GM19463 (cell line): ENCODE measurements around the gene CD1B.
"Not testable (repeated sequence)": the region's sequence is repeated elsewhere in the genome, so short reads cannot be mapped to it uniquely, and the experiment has no call there.

Experiments used
- ATAC-seq: cut with Tn5 transposase; IDR thresholded peaks from one replicate; pipeline ENCODE4 v1.9.1; 2021; ENCODE audit warnings: mild to moderate bottlenecking, moderate library complexity; ENCODE audit not compliant: unreplicated experiment

Gene CD1B

DNA sequence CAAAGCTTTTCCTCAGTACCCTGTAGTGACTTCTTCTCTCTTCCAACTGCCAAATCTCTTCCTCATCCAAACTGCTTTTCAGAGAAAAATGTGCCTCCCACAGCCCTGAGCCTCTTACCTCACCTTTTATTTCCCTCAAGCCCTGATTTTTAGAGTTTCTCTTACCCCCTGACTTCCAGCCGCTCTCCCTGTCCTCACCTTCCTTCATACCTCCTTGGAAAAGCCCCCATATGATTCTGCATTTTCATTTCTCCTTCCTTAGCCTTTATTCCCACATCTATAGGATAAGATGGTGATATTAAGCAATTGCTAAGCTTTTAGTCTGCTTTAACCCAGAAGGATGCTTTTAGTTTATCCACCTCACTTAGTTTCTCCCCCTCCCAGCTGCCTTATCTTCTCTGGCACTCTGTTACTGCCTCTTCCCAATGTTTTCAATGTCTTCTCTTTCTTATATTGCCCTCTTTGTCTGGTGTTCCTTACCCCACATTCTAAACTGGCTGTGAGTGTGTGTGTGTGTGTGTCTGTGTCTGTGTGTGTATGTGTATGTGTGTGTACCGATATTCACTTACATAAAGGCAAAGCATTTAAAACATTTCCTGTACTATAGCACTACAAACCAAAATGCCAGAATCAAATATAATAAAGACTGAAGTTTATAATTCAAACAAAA is at the start of gene CD1B:
TSS of gene CD1B (minus strand) at position 51 of the 670 bp plus-strand sequence. CDS start 108 bp downstream, outside the sequence.
- no peak for ATAC-seq

DNA sequence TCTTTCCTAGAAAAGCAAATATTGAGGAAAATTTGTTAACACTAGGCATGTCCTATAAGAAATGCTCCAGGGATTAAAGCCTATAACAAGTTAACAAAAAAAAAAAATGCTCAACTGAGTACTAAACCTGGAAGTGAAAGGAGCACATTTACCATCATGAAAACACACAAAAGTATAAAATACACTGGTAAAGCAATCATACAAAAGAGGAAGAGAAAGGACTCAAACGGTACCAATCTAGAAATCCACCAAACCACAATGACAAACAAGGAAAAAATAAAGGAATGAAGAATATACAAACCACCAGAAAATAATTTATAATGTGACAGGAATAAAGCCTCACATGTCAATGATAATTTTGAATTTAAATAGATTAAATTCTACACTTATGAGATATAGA is 43.5 kb upstream of the CD1B start:
- ATAC-seq: no peak

DNA sequence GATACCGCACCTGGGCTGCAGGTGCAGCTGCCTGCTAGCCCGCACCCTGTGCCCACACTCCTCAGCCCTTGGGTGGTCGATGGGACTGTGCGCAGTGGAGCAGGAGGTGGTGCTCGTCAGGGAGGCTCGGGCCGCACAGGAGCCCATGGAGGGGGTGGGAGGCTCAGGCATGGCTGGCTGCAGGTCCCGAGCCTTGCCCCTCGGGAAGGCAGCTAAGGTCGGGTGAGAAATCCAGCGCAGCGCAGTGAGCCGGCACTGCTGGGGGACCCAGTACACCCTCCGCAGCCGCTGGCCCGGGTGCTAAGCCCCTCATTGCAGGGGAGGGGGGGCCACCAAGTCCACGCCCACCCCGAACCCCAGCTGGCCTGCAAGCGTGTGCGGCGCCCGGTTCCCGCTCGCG is 42.8 kb upstream of the CD1B start:
- not testable (repeated sequence) for ATAC-seq

DNA sequence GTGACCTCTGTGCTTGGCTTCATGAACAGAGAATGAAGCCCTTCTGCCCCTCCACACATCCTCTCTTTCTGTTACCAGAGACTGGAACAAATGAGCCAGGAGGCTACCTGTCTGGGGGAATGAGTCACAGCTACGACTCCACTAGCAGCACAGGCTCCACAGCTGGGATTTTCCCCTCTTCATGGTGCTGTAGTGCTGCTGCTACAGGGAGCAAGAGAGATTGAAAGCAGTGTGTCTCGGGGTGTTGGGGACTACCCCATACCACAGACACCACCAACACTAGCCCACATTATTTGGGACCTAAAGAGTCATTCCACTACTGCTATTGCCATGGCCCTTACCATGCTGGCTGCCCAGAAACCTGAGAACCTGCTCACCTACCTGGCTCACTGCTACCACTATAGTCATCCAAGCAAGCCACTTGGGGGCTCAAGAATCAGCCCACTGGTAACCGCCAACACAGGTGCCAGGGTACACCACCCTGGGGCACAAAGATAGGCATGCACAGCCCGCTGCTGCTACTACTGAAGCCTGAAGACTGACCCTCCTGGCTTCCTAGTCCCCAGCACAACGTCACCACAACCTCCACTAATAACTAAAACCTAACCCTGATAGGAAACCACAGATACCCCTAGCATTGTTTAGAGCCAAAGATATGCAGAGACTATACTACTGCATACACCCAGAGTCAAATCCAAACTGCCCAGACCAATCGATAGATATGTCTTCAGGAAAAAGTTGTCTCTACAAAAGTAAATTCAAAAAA is 40.0 kb upstream of the CD1B start:
- ATAC-seq: peak; percentile 96

DNA sequence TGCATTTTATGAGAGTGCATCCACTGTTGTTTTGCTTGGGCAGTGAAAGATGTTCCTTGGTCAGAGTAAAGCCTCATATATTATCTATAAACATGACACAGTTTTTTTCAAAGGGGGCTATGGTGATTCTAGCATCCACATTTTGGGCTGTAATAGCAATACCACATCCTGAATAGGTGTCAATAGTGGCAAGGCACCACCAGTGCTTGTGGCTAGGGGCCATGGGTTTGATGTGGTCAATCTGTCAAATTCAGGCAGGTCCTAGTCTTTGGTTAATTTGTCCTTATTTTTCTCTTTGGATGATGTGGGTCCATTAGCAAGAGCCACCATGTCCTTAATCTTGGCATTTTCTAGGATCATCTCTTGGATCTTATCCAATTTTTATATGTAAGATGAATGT is 35.5 kb upstream of the CD1B start:
- ATAC-seq: no peak

DNA sequence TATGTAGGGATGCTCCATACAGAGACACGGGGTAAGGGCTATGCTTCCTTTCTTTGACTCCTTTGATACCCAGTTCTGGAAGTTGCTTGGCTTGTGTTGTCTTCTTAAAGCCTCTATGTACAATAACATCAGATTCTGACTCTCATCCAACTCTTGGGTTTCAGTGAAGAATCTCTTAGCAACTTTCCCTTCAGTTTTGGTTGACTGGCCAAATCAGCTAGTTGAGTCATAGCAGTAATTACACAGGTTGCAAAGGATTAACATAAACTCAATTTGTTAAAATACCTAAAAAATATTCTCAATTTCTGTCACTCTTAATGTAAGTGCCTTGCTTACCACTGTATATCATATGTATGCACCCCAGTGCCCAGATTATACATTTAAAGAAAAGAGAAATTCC is 31.6 kb upstream of the CD1B start:
- no peak for ATAC-seq

DNA sequence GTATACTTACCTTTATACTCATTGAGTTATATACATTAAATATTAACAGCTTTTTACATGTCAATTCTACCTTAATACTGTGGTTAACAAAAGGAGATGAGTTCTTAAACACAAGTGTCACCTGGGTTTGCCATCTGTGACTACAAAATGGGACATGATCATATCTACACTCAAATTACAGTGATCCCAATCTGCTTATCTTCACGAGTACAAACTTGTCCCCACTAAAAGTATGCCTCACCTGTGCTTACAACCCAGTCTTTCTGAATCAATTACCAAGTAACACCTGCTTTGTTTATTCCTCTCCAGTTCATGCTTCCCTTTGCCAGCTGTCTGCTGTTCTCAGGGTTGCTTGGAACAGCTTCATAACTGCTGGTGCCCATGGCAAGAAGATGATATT is 31.2 kb upstream of the CD1B start:
- ATAC-seq: no peak

DNA sequence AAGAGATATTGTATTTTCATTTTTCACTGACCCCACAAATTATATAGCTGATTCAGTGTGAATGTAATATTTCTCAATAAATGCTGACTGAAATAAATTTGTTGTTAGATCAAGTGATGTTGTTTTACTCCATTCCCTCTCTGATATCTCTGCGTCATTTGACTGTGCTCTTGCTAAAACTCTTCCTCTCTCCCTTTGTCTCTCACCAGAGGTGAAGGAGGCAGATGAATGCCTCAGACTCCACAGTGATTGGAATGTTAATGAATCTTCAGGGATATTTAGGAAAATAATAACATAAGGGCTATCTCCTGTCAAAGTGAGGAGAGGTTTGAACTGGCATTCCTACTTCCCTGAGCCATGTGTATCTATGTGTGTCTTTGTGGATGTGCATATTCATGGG is 26.1 kb upstream of the CD1B start:
- no peak for ATAC-seq

DNA sequence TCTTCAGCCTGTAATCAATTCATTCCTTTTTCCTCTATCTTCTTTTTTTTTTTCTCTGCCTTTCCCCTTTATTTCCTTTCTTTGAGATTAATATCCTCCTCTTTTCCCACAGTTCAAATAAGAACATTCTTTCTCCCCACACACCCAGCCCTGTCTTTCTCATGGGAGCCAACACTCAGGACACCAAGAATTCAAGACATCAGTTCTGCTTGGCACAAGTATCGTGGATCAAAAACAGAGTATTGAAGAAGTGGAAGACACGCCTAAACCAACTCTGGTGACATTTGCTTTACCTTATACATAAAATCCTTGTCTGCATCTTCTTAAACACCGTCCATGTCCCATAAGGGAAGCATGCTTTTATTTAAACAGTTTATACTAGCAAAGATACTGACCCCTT is 25.3 kb upstream of the CD1B start:
- no peak for ATAC-seq

DNA sequence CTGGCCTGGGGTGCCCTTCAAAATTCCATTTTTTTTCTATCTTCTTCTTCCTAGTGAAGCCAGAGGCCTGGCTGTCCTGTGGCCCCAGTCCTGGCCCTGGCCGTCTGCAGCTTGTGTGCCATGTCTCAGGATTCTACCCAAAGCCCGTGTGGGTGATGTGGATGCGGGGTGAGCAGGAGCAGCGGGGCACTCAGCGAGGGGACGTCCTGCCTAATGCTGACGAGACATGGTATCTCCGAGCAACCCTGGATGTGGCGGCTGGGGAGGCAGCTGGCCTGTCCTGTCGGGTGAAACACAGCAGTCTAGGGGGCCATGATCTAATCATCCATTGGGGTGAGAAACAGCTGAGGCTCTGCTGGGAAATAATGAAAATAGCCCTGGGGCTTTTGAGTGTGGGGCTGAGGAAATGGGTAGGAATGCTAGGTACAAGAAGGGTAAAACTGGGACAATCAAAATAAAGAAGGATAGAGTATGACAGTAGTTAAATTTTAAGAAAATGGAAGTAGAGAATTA is 24.5 kb upstream of the CD1B start:
- ATAC-seq: no peak

DNA sequence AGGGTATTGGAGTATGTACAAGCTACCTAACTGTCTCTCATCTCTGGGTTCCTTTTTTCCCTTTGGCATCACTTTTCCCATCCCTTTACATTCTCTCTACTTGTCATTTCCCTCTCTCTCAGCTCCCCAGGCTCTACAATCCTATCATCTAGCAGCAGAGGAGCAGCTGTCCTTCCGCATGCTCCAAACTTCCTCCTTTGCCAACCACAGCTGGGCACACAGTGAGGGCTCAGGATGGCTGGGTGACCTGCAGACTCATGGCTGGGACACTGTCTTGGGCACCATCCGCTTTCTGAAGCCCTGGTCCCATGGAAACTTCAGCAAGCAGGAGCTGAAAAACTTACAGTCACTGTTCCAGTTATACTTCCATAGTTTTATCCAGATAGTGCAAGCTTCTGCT is 22.9 kb upstream of the CD1B start:
- ATAC-seq: no peak

DNA sequence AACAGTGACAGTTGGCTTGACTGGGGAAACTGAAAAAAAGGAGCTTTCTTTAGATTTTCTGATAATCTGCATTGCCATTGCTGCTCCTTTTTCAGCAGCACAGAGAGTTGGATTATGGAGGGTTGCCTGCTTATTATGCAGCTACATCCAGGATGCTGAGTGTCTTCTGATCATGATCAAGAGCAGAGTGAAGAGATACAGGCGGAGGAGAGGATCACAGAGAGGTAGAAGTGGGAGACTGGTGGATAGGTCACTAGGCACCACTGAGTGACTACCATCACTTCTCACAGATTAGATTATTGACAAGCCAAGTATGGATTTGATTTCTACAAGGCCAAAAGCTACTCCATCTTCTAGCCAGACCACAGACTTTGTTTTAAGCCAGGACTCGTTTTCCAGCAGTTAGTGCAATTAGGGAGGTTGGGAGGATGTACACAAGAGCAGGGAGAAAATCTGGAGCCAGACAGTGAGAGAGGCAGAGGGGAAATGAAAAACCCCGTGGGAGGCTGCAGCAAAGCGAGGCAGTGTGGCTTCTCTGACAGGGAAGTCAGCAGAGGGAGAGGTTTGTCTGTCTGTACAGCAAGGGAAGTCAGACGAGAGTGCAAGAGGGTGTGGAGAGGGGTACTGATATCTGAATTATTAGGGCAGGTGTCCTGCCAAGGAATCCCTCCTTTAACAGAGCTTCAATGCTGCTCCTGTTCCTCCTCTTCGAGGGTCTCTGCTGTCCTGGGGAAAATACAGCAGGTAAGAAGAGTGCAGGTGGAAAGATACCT is 22.2 kb upstream of the CD1B start, which contains the start of gene CD1E:
TSS of gene CD1E (plus strand) at position 592 of the 773 bp plus-strand sequence. CDS start at position 687, 95 bp downstream.
- no peak for ATAC-seq

DNA sequence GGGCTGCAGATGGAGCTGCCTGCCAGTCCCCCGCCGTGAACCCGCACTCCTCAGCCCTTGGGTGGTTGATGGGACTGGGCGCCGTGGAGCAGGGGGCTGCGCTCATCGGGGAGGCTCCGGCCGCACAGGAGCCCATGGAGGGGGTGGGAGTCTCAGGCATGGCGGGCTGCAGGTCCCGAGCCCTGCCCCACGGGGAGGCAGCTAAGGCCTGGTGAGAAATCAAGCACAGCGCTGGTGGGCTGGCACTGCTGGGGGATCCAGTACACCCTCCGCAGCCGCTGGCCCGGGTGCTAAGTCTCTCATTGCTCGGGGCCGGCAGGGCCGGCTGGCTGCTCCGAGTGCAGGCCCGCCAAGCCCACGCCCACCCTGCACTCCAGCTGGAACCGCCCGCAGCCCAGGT is 17.6 kb upstream of the CD1B start:
- ATAC-seq: not testable (repeated sequence)

DNA sequence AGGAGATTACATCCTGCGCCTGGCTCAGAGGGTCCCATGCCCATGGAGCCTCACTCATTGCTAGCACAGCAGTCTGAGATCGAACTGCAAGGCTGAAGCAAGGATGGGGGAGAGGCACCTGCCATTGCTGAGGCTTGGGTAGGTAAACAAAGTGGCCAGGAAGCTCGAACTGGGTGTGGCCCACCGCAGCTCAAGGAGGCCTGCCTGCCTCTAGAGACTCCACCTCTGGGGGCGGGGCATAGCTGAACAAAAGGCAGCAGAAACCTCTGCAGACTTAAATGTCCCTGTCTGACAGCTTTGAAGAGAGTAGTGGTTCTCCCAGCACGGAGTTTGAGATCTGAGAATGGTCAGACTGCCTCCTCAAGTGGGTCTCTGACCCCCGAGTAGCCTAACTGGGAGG is 5.1 kb upstream of the CD1B start:
- not testable (repeated sequence) for ATAC-seq

DNA sequence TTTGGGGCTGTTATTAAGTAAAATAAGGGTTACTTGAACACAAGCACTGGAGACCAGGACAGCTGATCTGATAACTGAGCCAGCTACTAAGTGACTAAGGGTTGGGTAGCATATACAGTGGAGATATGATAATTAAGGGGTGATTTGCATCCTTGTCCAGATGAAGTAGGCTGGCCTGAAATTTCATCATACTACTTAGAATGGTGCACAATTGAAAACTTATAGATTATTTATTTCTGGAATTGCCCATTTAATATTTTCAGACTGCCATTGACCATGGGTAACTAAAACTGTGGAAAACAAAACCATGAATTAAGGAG is 3.8 kb upstream of the CD1B start:
- ATAC-seq: no peak

DNA sequence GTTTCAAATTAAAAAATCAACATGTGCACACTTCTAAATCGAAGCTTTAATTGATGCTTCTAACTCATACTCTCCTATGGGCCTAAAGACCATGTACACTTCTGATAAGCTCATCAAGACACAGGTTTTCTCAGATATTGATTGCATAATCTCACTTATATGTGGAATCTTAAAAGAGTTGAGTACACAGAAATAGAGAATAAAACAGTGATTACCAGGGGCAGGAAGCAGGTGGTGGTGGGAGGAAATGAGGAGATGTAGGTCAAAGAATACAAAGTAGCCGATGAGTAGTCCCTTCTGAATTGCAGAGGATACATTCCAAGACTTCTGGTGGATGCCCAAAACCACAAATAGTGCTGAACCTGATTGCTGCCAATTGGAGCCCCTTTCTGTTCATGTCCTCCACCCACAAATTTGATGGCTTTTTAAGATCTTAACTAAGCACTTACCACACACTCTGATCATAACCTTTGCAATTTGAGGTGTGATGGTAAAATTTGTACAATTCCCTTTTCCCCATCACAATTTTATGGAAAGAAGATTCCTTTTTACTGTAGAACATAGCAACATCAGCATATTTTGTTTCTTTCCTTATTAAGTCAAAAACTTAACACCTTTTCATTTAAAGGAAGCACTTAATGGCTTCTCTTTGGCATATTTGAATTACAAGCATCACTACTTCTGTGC is 3.3 kb upstream of the CD1B start:
- ATAC-seq: no peak

DNA sequence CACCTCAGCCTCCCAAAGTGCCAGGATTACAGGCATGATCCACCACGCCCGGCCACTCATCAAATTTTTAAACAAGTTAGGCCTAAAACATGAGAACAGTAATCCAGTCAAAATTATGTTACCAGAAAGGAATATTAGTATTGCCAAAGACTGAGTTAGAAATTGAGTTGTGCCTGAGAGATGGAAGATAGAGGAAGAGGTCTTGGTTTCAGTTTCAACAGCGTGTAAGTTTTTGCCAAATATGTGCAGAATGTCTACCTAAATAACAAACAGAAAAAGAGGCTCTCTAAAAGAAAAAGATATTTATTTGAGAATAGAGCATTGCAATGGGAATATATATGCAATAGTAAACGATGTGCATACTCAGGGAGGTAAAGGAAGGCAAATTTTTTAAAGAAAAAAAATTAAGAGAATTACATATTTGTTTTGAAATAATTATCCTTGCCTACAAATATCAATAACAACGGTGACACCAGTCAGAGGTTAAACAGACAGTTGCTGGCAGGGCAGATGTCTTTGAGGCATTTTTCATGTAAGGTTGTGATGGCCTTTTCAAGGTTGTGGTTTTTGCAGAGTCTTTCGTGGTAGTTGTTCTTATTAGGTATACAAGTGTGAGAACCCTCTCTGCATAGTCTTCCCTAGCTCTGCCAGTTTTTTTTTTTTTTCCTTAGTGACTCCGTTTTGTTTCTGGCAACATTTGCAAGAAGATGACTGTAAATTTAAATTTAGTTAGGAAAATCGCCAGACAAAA is 2.2 kb upstream of the CD1B start:
- ATAC-seq: no peak

DNA sequence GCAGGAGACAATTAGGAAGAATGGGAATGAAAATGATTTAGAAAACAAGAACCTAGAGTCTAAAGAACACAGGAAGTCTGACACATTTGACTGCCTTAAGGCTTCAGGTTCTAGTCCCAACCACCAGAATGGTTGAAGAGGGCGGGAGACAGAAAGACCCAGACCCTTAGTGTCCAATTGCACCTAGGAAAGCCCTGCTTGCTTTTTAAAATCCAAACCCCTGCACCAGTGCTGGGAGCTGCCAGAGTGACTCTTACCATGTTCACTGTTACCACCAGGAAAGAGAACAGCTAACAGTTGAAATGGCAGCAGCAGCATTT is 265 bp downstream of the CD1B start:
- no peak for ATAC-seq

DNA sequence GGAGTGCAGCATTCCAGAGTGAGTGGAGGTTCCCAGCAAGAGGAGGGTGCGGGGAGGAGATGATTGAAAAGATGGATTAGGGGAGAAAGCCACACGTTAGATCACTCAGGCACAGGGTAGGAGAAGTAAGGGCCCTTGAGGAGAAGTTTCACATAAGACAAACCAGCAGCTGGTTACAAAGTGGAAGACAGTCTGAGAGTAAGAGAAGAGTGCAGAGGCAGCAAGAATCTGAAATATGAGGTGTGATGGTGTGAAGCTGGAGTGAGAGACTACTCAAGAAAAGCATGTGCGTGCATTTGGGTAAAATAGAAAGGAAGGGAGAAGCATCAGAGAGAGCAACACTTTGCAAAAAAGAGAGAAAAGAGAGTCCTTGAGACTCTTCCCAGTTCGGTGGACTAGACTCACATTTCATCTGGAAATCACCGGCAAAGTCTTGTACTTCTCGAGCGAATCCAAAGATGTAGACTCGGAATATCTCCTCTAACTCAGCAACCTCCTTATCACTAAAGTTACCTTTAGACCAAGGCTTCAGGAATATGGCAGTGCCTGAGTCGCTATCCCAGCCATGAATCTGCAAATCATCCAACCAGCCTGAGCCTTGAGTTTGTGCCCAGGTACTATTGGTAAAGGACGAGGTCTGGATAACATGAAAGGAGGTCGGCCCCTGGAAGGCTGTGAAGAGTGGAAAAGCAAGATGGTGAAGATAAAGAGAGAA is 783 bp downstream of the CD1B start:
- ATAC-seq: no peak

DNA sequence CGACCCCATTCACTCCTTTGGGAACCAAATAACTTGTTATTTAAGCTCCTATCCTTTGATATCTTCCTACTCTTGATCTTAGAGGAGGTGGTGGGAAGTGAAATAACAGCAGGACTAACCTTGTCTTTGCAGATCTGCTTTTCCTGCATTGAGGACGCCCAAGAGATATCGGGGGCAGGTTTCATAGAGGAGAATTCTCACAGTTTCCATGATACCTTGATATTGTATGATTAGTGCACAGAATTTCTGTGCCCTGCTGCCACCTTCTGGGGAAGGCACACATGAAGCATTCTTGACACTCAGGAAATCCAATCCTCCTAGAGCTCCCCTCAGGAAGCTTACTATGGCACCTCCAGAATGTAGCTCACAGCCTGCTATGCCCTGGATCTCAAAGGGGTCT is 1.6 kb downstream of the CD1B start:
- peak; percentile 48 for ATAC-seq
